GM10266 (cell line): ENCODE measurements around the gene SMARCA2.

Experiments
- DNase-seq: peaks from one replicate; pipeline ENCODE4 v3.0.0; 2012; ENCODE audit errors: extremely low spot score
- TF ChIP-seq, protein P1 (sequence below): IDR thresholded peaks from 2 replicates; pipeline ENCODE4 v1.5.1; 2012; ENCODE audit warnings: mild to moderate bottlenecking, low read depth; ENCODE audit not compliant: control insufficient read depth, insufficient read depth; ENCODE audit errors: missing control alignments

Gene SMARCA2

DNA sequence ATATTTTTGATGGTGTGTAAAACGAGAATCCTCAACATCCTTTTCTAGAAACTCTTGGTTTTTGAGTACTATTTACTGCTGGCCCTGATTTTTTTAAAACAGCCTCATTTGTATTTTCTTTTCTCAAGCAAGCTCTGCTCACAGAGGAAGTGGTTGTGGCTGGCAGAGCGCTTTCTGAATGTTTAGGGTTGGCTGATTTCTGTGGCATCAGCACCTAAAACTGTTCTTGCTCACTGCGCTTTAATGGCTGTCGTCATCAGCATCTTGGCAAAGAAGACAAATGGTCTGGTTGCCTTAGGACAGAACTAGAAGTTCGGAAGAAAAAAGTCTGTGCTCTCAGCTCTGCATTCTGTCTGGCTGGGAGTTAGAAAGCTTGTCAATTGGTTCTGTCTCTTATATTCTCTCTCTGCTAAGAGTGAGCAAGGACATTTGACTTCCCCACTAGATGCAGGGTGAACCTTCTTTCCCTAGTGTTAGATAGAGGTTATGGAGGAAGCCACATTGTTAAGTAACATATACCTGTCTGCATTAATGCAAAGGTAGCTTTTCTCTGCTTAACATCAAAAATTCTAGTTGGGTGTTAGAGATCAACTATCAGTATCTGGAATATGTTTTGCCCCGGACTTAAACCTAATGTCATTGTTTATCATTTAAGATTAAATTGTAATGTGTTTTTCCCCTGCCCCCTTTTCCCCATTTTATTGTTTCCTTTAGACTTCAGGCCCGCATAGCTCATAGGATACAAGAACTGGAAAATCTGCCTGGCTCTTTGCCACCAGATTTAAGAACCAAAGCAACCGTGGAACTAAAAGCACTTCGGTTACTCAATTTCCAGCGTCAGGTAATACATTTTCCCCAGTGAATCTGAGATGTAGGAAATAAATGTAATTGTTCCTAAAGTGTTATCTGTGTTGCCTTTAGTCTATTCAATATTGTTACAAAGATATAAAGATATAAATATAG is 39.0 kb downstream of the SMARCA2 start:
- DNase-seq, result peak; percentile 59
- TF ChIP-seq, protein P1, sequence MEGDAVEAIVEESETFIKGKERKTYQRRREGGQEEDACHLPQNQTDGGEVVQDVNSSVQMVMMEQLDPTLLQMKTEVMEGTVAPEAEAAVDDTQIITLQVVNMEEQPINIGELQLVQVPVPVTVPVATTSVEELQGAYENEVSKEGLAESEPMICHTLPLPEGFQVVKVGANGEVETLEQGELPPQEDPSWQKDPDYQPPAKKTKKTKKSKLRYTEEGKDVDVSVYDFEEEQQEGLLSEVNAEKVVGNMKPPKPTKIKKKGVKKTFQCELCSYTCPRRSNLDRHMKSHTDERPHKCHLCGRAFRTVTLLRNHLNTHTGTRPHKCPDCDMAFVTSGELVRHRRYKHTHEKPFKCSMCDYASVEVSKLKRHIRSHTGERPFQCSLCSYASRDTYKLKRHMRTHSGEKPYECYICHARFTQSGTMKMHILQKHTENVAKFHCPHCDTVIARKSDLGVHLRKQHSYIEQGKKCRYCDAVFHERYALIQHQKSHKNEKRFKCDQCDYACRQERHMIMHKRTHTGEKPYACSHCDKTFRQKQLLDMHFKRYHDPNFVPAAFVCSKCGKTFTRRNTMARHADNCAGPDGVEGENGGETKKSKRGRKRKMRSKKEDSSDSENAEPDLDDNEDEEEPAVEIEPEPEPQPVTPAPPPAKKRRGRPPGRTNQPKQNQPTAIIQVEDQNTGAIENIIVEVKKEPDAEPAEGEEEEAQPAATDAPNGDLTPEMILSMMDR, result no peak

DNA sequence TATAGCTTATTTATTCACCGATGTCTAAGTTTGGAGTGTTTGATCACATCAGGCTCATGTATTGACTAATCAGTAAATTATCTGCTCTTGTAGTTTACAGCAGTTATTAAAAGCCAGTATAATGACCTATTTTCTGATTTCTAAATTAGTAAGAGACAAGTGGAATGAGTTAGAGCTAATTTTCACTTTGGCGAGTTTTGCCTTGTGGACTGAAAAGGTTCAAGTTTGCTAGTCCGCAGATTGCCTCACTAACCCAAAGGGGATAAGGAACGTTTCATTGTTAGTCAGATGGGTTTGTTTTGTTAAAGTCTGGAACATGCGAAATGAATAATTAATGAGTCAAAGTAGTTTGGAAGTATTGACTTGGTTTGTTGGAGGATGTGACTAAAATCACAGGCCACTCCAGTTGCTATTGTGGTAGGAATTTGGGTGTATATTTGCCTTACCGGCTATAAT is 40.1 kb downstream of the SMARCA2 start:
- DNase-seq, result peak; percentile 37
- TF ChIP-seq, protein P1, result no peak

DNA sequence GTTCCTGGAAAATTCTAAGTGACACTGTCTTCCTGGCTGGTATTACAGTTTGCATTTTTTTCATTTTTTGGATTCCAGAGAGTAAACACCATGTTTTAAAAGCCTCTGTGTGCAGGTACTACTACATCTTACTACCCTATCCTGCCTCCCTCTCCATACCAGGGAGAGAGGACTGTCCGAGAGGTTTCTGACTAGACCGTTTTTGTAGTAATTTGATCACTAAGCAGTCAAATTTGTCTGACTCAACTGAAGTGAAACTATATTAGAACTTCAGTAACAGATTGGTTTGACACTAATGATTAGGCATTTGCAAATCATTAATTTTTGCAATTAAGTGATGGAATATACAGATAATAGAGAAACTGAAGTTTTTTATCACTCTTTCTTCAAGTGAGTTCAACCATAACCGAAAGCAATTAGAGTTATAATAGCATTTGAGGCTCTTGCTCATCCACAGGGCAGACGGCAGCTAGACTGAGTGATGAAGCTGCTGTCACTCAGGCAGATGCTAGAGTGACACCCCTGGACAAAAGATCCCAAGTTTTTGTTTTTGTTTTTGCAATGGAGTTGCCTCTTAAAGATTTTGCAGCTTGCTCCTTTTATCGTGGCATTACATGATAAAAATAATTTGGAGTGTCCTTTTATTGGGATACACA is 44.3 kb downstream of the SMARCA2 start:
- TF ChIP-seq, protein P1, result no peak
- DNase-seq, result no peak

DNA sequence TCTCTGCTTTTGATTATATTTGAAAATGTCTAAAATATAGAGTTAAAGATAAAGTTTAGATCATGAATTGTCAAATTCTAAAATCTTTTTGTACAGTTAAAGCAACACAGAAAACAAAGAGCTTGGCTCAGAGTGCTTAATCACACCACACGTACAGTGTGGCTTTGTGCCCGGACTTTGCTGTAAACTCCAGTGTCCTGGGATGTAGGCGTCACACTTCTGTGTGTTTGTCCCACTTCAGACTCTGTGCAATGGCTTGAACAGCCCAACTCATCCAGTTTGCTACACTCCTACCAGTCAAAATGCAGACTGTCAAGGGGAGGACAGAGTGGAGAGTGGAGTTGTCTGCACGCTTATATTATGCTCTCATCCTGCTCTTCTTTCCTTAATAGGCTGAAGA is 45.3 kb downstream of the SMARCA2 start:
- DNase-seq, result no peak
- TF ChIP-seq, protein P1, result no peak

DNA sequence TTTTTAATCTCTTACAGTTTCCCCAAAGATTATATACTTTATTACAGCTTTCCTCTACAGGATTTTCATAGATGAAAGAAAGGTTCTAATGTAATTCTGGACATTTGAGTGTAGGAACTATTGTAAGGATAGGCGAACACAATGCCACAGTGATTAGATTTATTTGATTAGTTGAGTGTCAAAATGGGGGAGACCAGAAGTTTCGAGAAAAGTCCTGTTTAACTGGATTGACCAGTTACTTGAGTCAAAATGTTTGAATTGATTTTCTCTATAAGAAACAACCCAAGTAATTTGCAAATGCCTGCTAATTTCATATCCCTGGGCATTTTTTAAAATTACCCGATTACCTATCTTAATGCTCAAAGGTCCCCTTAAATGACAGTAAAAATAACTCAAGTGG is 50.6 kb downstream of the SMARCA2 start:
- DNase-seq, result no peak
- TF ChIP-seq, protein P1, result no peak

DNA sequence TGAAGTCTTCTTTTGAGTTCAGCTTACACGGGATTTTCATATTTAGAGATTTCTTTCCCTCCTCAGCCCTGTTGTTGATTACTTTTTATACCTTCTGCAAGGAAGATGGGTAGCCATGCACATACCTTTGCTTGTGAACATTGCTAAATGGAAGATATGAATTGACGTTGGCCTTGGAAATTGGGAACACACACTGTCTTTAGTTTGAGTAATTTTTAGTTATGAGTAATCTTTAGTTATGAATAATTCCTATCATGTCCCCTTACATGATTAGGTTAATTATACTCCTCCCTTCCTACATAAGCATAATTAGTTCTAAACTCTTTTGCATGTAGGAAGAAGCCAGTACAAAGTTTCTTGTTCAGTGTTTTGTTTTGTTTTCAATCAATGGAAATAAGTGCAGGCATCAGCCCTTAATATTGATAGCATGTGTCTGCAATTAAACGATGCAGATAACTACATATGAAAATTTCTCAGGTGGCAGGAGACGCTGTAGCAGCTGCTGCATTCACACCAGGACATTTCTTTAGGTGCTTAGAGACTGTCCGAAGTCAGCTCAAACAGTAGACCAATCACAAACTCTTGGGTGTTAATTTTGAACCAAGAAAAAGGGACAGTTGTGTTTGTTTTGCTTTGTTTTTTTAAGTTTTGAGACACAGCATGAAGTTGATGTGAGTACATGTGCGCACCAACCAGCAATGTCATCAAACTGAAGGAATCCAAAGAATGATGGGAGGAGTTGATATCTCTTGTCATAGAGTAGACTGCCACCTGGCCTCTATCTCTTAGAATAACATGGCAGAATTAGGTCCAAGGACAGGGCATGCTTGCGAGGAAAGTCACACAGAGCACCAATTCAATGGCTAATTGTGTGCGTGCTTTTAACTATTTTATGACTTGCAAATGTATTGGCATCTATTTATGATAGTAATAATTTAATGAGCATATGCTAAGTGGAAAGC is 51.4 kb downstream of the SMARCA2 start:
- DNase-seq, result no peak

More for the DNA sequence above, 51.4 kb downstream of the SMARCA2 start:
- TF ChIP-seq, protein P1, result peak; percentile 25
